ENCODE measurements around the gene MAPK1.

- TF ChIP-seq CTCF (IDR thresholded peaks at IDR 0.05; ENCODE audit: low read length), result no peak
- TF ChIP-seq EZH2 (optimal IDR thresholded peaks at IDR 0.05; ENCODE audit: low read depth, low read length), result no peak
Measured at GRCh38 chr22:21771631-21771976, 95.8 kb downstream of the MAPK1 start.

All from MM.1S (cell line).